Ishikawa (cell line): Measurements from ENCODE around the gene PRRC2A.

Source experiments
- CEBPB ChIP-seq: IDR thresholded peaks from 2 replicates; pipeline ENCODE4 v1.6.1; 2012
- CREB1 ChIP-seq: IDR thresholded peaks from 2 replicates; pipeline ENCODE4 v1.6.1; 2012; ENCODE audit warnings: low read depth
- EGR1 ChIP-seq: IDR thresholded peaks from 2 replicates; pipeline ENCODE4 v1.6.1; 2012
- EP300 ChIP-seq: IDR thresholded peaks from 2 replicates; pipeline ENCODE4 v1.6.1; 2012; ENCODE audit warnings: borderline replicate concordance
- FOXM1 ChIP-seq: IDR thresholded peaks from 2 replicates; pipeline ENCODE4 v1.6.1; 2012; ENCODE audit warnings: low read depth, borderline replicate concordance
- NFIC ChIP-seq: IDR thresholded peaks from 2 replicates; pipeline ENCODE4 v1.6.1; 2012
- TAF1 ChIP-seq: IDR thresholded peaks from 2 replicates; pipeline ENCODE4 v1.6.1; 2012; ENCODE audit warnings: low read depth, mild to moderate bottlenecking
- TCF12 ChIP-seq: IDR thresholded peaks from 2 replicates; pipeline ENCODE4 v1.6.1; 2012; ENCODE audit warnings: low read depth
- TEAD4 ChIP-seq: IDR thresholded peaks from 2 replicates; pipeline ENCODE4 v1.6.1; 2012
- YY1 ChIP-seq: IDR thresholded peaks from 2 replicates; pipeline ENCODE4 v1.6.1; 2012; ENCODE audit warnings: low read depth
- ZBTB7A ChIP-seq: IDR thresholded peaks from 2 replicates; pipeline ENCODE4 v1.6.1; 2012; ENCODE audit warnings: low read depth
- TF ChIP-seq, protein P1 (sequence below): IDR thresholded peaks from 2 replicates; pipeline ENCODE4 v1.6.1; 2012; ENCODE audit warnings: low read depth, mild to moderate bottlenecking
- TF ChIP-seq, protein P2 (sequence below): IDR thresholded peaks from 2 replicates; pipeline ENCODE4 v1.6.1; 2012
- TF ChIP-seq, protein P3 (sequence below): IDR thresholded peaks from 2 replicates; pipeline ENCODE4 v1.6.1; 2012

The PRRC2A gene

DNA sequence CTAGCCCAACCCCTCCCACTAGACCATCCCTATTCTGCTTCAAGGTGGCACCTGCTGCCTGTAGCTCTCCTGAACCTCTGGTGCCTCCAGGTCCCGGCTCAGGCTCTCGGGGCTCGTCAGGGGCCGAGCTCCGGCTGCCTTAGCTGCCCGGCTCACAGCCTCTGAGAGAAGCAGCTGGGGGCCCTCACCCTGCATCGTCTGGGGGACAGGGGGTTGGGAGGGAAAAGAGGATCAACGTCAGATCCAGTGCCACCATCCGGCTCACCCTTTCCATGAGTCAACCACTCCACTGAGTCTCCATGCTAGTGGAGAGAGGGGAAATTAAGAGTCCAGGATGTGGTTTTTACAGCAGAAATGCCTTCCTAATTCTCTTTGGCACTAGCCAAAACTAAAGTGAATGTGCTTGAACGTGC lies 18.9 kb downstream of the PRRC2A start:
- TF ChIP-seq, protein P1, sequence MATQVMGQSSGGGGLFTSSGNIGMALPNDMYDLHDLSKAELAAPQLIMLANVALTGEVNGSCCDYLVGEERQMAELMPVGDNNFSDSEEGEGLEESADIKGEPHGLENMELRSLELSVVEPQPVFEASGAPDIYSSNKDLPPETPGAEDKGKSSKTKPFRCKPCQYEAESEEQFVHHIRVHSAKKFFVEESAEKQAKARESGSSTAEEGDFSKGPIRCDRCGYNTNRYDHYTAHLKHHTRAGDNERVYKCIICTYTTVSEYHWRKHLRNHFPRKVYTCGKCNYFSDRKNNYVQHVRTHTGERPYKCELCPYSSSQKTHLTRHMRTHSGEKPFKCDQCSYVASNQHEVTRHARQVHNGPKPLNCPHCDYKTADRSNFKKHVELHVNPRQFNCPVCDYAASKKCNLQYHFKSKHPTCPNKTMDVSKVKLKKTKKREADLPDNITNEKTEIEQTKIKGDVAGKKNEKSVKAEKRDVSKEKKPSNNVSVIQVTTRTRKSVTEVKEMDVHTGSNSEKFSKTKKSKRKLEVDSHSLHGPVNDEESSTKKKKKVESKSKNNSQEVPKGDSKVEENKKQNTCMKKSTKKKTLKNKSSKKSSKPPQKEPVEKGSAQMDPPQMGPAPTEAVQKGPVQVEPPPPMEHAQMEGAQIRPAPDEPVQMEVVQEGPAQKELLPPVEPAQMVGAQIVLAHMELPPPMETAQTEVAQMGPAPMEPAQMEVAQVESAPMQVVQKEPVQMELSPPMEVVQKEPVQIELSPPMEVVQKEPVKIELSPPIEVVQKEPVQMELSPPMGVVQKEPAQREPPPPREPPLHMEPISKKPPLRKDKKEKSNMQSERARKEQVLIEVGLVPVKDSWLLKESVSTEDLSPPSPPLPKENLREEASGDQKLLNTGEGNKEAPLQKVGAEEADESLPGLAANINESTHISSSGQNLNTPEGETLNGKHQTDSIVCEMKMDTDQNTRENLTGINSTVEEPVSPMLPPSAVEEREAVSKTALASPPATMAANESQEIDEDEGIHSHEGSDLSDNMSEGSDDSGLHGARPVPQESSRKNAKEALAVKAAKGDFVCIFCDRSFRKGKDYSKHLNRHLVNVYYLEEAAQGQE: no peak
- TF ChIP-seq, protein P2, sequence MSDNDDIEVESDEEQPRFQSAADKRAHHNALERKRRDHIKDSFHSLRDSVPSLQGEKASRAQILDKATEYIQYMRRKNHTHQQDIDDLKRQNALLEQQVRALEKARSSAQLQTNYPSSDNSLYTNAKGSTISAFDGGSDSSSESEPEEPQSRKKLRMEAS: no peak
- TF ChIP-seq YY1 (no peak), TCF12 (no peak), TEAD4 (no peak), CREB1 (no peak), ZBTB7A (no peak)
- TF ChIP-seq, protein P3, sequence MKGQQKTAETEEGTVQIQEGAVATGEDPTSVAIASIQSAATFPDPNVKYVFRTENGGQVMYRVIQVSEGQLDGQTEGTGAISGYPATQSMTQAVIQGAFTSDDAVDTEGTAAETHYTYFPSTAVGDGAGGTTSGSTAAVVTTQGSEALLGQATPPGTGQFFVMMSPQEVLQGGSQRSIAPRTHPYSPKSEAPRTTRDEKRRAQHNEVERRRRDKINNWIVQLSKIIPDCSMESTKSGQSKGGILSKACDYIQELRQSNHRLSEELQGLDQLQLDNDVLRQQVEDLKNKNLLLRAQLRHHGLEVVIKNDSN: no peak

DNA sequence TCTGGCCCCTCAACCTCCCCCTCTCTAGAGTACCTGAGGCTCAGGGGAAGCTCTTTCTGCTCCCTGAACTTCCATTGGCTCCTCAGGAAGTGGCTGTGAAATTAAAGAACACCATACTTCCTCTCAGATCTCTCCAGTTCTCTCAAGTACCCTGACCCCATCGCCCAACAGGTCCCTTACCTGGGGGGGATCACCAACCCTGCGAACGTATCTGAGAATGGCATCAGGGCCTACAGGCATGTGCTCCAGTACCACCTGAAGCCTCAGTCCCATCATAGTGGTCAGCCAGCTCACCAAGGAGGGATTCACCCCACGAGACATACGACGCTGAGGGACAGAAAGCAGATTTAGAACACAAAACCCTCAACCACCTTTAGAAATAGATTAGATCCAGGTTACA lies 20.1 kb downstream of the PRRC2A start:
- TF ChIP-seq ZBTB7A: no peak

DNA sequence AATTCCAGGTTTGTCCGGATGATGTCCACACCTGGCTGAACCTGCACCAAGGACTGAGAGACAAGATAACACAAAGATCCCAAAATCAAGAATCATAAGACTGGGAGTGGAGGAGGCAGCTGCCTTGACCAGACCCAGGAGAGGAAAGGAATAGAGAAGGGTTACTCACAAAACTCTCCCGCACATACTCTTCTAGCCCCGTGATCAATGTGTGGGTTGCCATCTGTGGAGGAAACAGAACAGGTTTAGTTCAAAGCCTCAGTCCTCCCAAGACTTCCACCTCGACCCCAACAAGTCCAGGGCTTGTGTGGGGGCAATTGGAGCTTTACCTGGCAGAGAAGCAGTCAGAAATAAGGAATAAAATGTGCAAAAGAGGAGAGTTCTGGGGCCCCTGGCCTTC lies 20.9 kb downstream of the PRRC2A start:
- no peak for TF ChIP-seq FOXM1

DNA sequence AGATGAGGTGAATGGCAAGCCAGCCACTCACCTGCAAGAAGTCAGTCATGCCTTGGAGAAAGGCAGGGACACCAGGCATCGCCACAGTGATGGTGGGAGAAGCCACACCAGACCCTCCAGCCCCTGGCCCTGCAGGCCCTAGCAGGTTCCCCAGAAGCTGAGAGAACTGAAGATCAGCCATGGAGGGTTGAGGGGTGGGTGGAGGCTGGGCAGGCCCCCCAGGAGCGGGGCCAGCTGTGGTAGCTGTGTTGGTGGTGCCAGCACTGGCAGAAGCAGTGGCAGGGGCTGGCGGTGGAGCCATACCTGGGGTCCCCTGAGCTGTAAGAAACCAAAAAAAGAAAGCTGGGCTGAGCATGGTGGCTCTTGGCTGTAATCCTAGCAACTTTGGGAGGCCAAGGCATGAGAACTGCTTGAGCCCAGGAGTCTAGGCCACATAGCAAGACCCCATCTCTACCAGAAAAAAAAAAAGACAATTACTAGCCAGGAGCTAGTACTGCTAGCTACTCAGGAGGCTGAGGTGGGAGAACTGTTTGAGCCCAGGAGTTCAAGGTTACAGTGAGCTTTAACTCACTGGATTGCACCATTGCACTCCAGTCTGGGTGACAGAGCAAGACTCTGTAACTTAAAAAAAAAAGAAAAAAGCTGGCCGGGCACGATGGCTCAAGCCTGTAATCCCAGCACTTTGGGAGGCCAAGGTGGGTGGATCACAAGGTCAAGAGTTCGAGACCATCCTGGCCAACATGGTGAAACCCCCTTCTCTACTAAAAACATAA lies 22.5 kb downstream of the PRRC2A start:
- TF ChIP-seq CREB1 (no peak), CEBPB (no peak), EGR1 (no peak), EP300 (no peak), YY1 (no peak), TEAD4 (no peak), NFIC (no peak), ZBTB7A (no peak), TCF12 (no peak)
- TF ChIP-seq, protein P3: no peak
- TF ChIP-seq, protein P2: no peak

DNA sequence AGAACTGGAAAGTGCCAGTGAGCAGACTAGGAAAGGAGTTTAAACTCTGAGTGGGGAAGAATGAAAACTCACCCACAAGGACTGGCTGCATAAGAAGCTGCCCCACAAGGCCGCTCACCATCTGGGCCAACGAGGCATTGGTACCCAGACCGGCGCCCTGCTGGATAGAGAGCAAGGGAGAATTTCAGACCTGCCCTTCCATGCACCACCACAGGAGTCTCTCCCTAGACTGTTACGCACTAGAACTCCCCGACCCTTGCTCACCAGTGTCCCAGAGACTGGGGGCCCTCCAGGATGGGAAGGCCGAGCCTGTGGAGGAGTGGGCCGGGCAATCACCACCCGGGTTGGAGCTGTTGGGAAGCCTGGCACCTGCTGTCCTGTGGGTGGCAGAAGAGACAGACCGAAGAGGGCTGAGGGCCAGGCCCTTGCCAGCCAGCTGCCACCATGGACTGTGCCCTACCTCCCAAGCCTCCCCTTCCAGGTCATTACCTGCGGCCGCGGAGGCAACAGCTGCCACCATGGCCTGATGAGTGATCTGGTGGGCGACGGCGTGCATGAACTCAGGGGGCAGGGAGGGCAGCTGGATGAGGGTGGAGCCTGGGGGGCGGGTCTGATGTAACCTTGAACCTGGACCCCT lies 23.4 kb downstream of the PRRC2A start:
- TF ChIP-seq TAF1 (no peak), ZBTB7A (no peak), FOXM1 (no peak), EGR1 (no peak), CREB1 (no peak), EP300 (no peak)
- TF ChIP-seq, protein P3: no peak
- TF ChIP-seq, protein P1: no peak
- TF ChIP-seq, protein P2: no peak

DNA sequence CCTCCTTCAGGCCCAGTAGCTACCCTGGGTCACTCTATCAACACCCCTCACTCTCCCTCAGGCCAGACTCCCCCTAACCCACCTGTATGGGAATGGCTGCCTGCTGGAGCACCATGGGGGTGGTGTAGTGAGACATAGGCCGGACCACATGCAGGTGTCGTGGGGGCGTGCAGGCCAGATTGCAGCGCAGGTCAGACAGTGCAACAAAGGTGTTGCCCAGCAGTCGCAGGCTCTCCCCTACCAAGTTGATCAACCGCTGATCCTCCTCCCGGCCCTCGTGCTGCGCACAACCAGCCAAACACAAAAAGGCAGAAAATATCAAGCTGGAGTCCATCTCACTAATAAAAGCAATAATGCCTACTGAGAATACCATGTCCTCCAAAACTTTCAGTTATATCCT lies 24.8 kb downstream of the PRRC2A start:
- TF ChIP-seq CREB1 (no peak), YY1 (no peak)
